ENCODE data around the gene DCK.

GRCh38 chr4:70948665-70949260, 44.7 kb upstream of the DCK start:
- TF ChIP-seq CTCF (IDR thresholded peaks at IDR 0.05), result peak; percentile 26
- TF ChIP-seq EZH2 (IDR thresholded peaks at IDR 0.05; ENCODE audit: borderline replicate concordance, insufficient read depth, low read depth, low read length, poor library complexity, severe bottlenecking), result no peak
